Erythroblast (primary cell): Measurements from ENCODE around the gene ZNF618.

ENCODE experiments used
- GATA1 ChIP-seq: IDR thresholded peaks from 2 replicates; pipeline ENCODE4 v1.6.1; 2011; ENCODE audit warnings: low read depth, mild to moderate bottlenecking, control low read depth, low read length, moderate library complexity
- POLR2A ChIP-seq: IDR thresholded peaks from 2 replicates; pipeline ENCODE4 v1.6.1; 2011; ENCODE audit warnings: mild to moderate bottlenecking, low read length

DNA sequence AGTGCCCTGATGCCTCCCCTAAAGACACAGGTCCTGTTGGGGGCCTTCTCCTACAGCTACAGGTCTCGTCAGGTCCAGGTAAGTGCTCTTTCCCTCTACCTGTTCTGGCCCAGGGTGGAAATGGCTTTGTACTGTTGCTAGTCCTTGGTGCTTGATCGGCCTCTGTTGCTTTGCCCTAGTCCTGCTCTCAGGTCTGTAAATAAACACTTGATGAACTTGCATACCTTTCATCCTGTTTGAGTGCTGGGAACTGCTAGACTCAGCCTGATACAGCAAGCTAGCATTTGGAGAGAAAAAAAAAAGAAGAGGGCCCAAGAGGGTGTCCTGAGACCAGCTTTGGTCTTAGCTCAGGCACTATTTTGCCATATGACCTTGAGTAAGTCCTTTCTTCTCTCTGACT, 21.8 kb upstream of the ZNF618 start:
- TF ChIP-seq POLR2A (no peak), GATA1 (no peak)
